SJSA1 (cell line): ENCODE results near the gene ACAP2. TPM values are rescaled to one million over a fixed set of nuclear protein-coding genes. Genes with fewer than 3 reads are reported as not detected.

ENCODE experiments used
- DNase-seq, 2 experiments: peaks; one replicate each; pipeline ENCODE4 v3.0.0-alpha.2; 2015 to 2020; ENCODE audit warnings: low spot score in 2 of 2, low read depth in 1 of 2
- H3K27ac ChIP-seq: fragments of 250-450 bp; sonication (Bioruptor Pico); 2 replicates; pipeline ENCODE4 v1.5.1; 2020; ENCODE audit warnings: mild to moderate bottlenecking, moderate library complexity
- H3K27me3 ChIP-seq: fragments of 250-450 bp; sonication (Bioruptor Pico); replicated peaks from 2 replicates; pipeline ENCODE4 v1.5.1; 2020; ENCODE audit warnings: mild to moderate bottlenecking, moderate library complexity
- H3K36me3 ChIP-seq: fragments of 250-450 bp; sonication (Bioruptor Pico); 2 replicates; pipeline ENCODE4 v1.5.1; 2020; ENCODE audit warnings: mild to moderate bottlenecking
- H3K4me1 ChIP-seq: fragments of 250-450 bp; sonication (Bioruptor Pico); replicated peaks from 2 replicates; pipeline ENCODE4 v1.6.1; 2021; ENCODE audit warnings: mild to moderate bottlenecking
- H3K4me3 ChIP-seq: fragments of 250-450 bp; sonication (Bioruptor Pico); 2 replicates; pipeline ENCODE4 v1.5.1; 2020; ENCODE audit warnings: mild to moderate bottlenecking
- H3K9me3 ChIP-seq: fragments of 250-450 bp; sonication (Bioruptor Pico); replicated peaks from 2 replicates; pipeline ENCODE4 v1.5.1; 2020; ENCODE audit warnings: mild to moderate bottlenecking
- total RNA-seq: library from RNA; depleted of rRNA; stranded (reverse); fragments of >200 nt; shearing (Covaris generic); gene quantifications from 2 replicates; pipeline ENCODE4 v1.2.3, GENCODE V29; 2014

ACAP2 gene
- total RNA-seq, 1 experiment from 2014 or later = 39.6 TPM

DNA sequence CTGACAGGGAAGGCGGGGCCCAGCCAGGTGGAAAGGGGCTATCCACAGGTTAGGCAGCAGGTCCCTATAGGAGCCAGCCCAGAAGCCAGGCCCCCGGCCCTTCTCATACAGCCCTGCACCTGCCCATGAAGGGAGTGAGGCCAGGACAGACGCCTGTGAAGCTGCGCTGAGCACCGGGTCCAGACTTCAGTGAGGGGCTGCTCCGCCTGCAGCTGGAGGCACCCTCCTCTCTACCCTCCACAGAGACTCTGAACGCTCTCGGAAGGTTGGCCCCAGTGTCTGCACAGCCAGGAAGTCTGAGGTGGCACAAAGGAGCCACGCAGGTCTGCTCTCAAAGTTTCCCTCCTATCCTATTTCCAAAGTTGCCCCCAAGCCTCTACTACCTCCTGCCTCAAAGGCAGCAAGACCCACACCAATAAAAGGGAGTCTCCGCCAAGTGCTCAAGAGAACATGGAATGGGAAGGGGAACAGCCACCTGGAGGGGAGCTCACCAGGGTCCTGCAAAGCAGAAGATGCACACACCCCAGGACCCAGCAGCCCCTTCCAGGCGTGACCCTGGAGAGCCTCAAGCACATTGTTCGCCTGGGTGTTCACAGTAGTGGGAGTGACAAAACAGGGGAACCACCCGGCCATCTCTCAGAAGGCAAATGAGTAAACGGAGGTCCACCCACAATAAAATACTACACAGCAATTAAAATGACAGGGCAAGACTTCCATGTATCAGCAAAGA lies 191.3 kb downstream of the ACAP2 start:
- H3K36me3 ChIP-seq = no peaks in the 10 kb centered on the region
- H3K4me1 ChIP-seq = peaks cover 14% of the 10 kb centered on the region
- no peak overlapping the region for H3K4me3 ChIP-seq
- DNase-seq = no peak
- no peak overlapping the region for H3K27ac ChIP-seq
- H3K9me3 ChIP-seq = no peaks in the 10 kb centered on the region
- no peaks in the 10 kb centered on the region for H3K27me3 ChIP-seq

- no peaks in the 10 kb centered on the region for H3K9me3 ChIP-seq
- no peaks in the 10 kb centered on the region for H3K27me3 ChIP-seq
- H3K4me3 ChIP-seq = no peak overlapping the region
- peaks cover 5% of the 10 kb centered on the region for H3K4me1 ChIP-seq
- no peaks in the 10 kb centered on the region for H3K36me3 ChIP-seq
- no peak overlapping the region for H3K27ac ChIP-seq
- no peak for DNase-seq
Measured at GRCh38 chr3:195250473-195251251, 192.2 kb downstream of the ACAP2 start.

- H3K9me3 ChIP-seq = no peaks in the 10 kb centered on the region
- no peaks in the 10 kb centered on the region for H3K27me3 ChIP-seq
- H3K36me3 ChIP-seq = no peaks in the 10 kb centered on the region
- no peak overlapping the region for H3K27ac ChIP-seq
- DNase-seq = peak in 1 of 2 experiments; percentile 19
- no peaks in the 10 kb centered on the region for H3K4me1 ChIP-seq
- no peak overlapping the region for H3K4me3 ChIP-seq
Measured at GRCh38 chr3:195249858-195250464, 192.9 kb downstream of the ACAP2 start.

GRCh38 chr3:195249057-195249770 lies 193.6 kb downstream of the ACAP2 start:
- Histone ChIP-seq H3K9me3 (no peaks in the 10 kb centered on the region), H3K4me3 (no peak overlapping the region), H3K27me3 (no peaks in the 10 kb centered on the region), H3K36me3 (no peaks in the 10 kb centered on the region), H3K4me1 (no peaks in the 10 kb centered on the region), H3K27ac (no peak overlapping the region)
- DNase-seq = peak in 1 of 2 experiments; percentile 28

DNA sequence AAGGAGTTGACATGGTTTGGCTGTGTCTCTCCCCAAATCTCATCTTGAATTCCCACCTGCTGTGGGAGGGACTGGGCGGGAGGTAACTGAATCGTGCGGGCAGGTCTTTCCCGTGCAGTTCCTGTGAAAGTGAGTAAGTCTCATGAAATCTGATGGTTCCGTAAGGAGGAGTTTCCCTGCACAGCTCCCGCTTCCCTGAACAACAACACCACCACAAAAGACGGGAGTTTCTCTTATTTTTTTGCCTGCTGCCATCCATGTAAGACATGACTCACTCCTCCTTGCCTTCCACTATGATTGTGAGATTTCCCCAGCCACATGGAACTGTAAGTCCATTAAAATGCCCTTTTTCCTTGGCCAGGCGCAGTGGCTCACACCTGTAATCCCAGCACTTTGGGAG lies 194.5 kb downstream of the ACAP2 start:
- Histone ChIP-seq H3K9me3 (no peaks in the 10 kb centered on the region), H3K4me1 (no peaks in the 10 kb centered on the region), H3K27me3 (no peaks in the 10 kb centered on the region), H3K36me3 (no peaks in the 10 kb centered on the region), H3K4me3 (no peak overlapping the region), H3K27ac (no peak overlapping the region)
- peak in 1 of 2 experiments; percentile 17 for DNase-seq

- no peaks in the 10 kb centered on the region for H3K9me3 ChIP-seq
- DNase-seq = peak in 1 of 2 experiments; percentile 22
- H3K36me3 ChIP-seq = no peaks in the 10 kb centered on the region
- H3K4me3 ChIP-seq = no peak overlapping the region
- H3K4me1 ChIP-seq = no peaks in the 10 kb centered on the region
- H3K27me3 ChIP-seq = no peaks in the 10 kb centered on the region
- no peak overlapping the region for H3K27ac ChIP-seq
Measured at GRCh38 chr3:195247863-195248189, 195.0 kb downstream of the ACAP2 start.

DNA sequence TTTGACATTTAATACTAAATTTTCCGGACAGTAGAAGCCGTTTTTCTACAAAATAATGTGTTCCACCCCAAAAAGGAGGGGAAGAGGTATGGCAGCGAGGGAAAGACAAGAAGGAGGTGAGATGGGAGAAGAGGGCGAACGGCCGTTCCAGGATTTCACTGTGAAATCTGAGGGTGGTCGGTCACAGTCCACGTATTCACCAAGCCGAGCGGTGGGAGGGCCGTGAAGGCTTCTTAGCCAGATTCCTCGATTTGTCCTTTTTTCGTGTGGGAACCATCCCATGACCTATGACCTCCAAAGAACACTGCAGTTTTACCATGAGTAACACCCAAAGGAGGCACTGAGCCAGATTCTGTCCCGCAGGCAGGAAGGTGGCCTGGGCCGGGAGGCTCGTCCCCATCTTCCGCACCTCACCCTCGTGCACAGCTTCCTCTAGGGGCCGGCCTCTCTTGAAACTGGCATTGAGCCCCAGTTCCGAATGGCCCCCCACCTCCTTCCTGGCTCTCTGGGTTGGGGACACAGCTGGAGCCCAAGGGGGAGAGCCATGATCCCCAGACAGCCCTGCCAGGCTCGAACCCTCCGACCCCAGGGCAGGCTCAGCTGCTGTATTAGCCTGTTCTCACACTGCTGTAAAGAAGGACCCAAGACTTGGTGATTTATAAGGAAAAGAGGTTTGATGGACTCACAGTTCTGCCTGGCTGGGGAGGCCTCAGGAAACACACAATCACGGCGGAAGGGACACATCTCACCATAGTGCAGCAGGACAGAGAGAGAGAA lies 195.5 kb downstream of the ACAP2 start:
- H3K9me3 ChIP-seq = no peaks in the 10 kb centered on the region
- no peak overlapping the region for H3K4me3 ChIP-seq
- no peaks in the 10 kb centered on the region for H3K27me3 ChIP-seq
- no peaks in the 10 kb centered on the region for H3K36me3 ChIP-seq
- peak in 1 of 2 experiments; percentile 25 for DNase-seq
- H3K4me1 ChIP-seq = no peaks in the 10 kb centered on the region
- H3K27ac ChIP-seq = no peak overlapping the region

- Histone ChIP-seq H3K36me3 (no peaks in the 10 kb centered on the region), H3K9me3 (no peaks in the 10 kb centered on the region), H3K4me1 (no peaks in the 10 kb centered on the region), H3K27ac (no peak overlapping the region), H3K4me3 (no peak overlapping the region), H3K27me3 (no peaks in the 10 kb centered on the region)
- DNase-seq = peak in 1 of 2 experiments; percentile 20
Measured at GRCh38 chr3:195246581-195246995, 196.2 kb downstream of the ACAP2 start.

- no peak overlapping the region for H3K4me3 ChIP-seq
- H3K9me3 ChIP-seq = no peaks in the 10 kb centered on the region
- peak in 1 of 2 experiments; percentile 17 for DNase-seq
- H3K27ac ChIP-seq = no peak overlapping the region
- no peaks in the 10 kb centered on the region for H3K4me1 ChIP-seq
- H3K36me3 ChIP-seq = no peaks in the 10 kb centered on the region
- H3K27me3 ChIP-seq = no peaks in the 10 kb centered on the region
Measured at GRCh38 chr3:195245531-195245951, 197.3 kb downstream of the ACAP2 start.

DNA sequence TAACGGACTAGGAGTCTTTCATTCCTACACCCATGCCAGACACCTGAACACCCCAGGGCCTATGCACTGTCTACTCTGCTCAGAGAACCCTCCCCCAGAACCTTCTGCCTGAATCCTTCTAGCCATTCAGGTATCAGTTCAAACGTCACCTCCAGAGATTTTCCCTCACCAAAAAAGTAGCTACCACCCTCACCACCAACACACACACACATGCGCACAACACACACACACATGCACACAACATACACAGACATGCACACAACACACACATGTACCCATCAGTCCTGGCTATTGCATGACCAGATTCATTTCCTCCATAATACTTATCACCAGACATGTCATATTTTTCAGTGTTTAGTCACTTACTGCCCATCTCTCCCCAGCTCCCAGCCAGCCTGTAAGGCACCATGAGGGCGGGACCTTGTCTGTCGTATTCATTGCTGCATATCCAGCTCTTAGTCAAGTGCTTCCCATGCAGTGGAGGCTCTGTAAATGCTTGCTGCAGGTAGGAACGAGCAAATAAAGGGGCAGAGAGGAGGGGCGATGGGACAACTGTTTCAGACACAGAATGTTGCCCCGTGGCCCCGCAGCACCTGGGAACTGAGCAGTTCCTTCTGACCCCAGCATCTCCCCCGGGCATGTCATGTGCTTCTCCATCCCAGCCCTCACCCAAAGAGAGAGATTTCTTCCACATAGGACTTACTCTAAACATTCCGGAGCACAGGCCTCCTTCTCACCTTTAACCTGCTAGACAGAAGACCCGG lies 201.0 kb downstream of the ACAP2 start:
- no peaks in the 10 kb centered on the region for H3K4me1 ChIP-seq
- no peaks in the 10 kb centered on the region for H3K36me3 ChIP-seq
- H3K9me3 ChIP-seq = no peaks in the 10 kb centered on the region
- no peak overlapping the region for H3K4me3 ChIP-seq
- H3K27me3 ChIP-seq = no peaks in the 10 kb centered on the region
- DNase-seq = peak in 1 of 2 experiments; percentile 17
- no peak overlapping the region for H3K27ac ChIP-seq

- no peak overlapping the region for H3K4me3 ChIP-seq
- H3K9me3 ChIP-seq = no peaks in the 10 kb centered on the region
- DNase-seq = peak in 1 of 2 experiments; percentile 28
- no peaks in the 10 kb centered on the region for H3K36me3 ChIP-seq
- no peak overlapping the region for H3K27ac ChIP-seq
- H3K4me1 ChIP-seq = no peaks in the 10 kb centered on the region
- H3K27me3 ChIP-seq = no peaks in the 10 kb centered on the region
Measured at GRCh38 chr3:195240939-195241338, 201.9 kb downstream of the ACAP2 start.

DNA sequence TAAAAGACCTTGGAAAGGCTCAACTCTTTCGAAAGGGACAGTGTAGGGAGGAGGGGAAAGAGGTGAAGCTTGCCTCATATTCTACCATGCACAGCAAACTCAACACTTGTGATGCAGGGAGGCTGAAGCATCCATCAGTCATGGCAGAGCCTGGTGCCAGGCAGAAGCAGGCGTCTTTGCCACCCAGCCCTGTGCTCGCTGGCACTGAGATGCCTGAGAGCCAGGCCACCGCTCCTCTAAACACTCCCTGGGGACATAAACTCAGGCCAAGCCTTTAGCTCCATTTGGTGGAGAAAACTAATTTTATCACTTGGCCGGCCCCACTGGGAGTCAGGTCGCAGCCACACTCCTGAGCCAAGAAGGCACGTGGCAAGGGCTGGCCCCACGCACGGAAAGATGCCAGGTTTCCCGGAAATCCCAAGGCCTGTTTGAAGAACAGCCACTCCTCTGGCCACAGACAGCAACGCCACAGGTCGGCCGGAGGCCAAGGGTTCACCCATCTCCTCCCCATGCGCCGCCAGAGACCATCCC lies 202.6 kb downstream of the ACAP2 start:
- no peak overlapping the region for H3K4me3 ChIP-seq
- H3K9me3 ChIP-seq = no peaks in the 10 kb centered on the region
- peak in 1 of 2 experiments; percentile 17 for DNase-seq
- H3K36me3 ChIP-seq = no peaks in the 10 kb centered on the region
- H3K27ac ChIP-seq = no peak overlapping the region
- no peaks in the 10 kb centered on the region for H3K27me3 ChIP-seq
- no peaks in the 10 kb centered on the region for H3K4me1 ChIP-seq
